ENCODE data around the gene MMAB.

MMAB gene

DNA sequence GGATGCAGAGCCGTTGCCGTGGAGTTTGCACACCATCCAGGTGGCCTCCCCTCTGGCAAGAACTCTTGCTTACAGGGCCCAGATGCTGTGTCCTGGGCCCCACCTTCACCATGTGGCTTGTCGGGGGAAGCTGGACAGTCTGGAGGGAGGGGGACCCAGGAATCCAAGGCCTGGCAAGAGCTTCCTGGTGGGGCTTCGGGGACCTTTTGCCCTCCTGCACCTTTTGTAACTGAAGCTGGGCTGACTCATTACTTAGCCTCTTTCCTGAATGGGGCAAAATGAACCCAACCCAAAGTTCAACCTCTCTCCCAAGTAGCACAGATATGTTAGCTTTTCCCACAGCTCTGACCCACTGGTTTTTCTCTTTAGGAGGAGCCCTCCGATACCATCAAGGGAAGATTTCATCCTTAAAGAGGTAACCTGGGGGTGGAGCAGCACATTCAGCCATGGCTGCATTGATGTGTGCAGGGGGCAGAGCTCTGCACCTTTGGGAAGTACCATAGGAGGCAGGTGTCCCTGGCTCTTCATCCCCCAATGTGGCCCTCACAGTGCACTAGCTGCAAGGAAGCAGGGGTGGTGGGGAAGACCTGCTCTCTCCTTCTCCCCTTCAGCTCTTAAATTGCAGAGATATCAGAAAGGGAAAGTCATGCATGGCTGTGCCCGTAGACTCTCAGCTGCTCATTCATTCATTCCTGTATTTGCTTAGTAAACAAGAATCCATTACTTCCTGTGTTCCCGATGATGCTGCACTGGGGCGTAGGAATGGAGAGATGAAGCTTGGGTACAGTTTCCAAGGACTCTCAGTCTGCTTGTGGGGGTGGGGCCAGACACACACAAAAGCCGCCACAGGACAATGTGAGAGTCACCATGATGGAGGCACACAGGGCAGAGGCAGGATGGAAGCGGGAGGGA is 13.3 kb upstream of the MMAB start:
- no peak for DNase-seq (ENCODE audit: low read depth in 1 of 2, low spot score in 1 of 2)

GRCh38 chr12:109583733-109584132 is 10.4 kb upstream of the MMAB start:
- DNase-seq (ENCODE audit: low read depth in 1 of 2, low spot score in 1 of 2), result no peak

GRCh38 chr12:109582636-109583035 is 9.3 kb upstream of the MMAB start:
- DNase-seq (ENCODE audit: low read depth in 1 of 2, low spot score in 1 of 2), result no peak

DNA sequence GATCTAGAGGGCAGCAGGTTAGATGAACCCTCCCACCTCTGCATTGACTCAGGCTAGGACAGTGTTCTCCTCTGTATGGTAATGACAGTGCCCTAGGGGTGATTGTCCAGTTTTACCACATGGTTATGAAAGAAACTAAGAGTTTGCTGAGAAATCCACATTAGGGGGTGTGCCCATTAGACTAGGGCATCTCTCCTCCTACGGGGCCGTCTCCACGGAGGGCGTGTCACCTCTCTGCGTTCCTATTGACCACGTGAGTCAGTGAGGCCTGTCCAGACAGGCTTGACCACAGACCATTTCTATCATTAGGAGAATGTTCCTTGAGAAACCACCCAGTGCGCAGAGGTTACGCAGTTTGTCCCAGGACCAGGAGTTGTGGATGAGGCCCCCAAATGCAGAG is 8.6 kb upstream of the MMAB start:
- DNase-seq (ENCODE audit: low read depth in 1 of 2, low spot score in 1 of 2), result no peak

GRCh38 chr12:109581334-109581691 is 8.0 kb upstream of the MMAB start:
- no peak for DNase-seq (ENCODE audit: low read depth in 1 of 2, low spot score in 1 of 2)

DNA sequence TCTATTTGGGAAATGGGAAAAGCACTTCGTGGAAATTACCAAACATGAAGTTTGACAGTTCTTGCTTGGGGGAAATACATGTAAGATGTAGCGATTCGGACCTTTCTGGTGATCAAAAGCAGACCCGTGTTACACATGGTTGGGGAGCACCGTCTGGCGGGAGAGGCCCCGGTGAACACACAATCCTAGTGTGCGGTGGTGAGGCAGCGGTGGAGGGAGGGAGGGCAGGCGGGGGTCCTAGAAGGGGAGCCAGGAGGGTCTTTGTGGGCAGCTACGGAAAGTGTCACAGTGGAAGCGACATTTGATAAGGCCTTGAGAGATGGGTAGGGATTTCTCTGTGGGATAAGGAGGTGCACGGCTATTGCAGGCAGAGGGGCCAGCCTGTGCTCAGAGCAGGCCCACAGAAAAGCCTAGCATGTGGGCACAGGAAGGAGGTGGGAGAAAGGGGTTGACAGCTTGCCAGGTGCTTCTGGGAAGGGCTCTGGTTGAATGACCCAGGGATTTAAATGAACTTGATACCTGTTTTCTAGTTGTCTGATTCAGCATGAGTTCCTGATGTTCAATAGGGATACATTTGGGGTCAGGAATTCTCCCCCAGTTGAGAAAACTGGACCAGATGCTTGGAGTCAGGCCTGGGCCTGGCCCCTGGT is 7.5 kb upstream of the MMAB start:
- DNase-seq (ENCODE audit: low read depth in 1 of 2, low spot score in 1 of 2), result no peak

DNA sequence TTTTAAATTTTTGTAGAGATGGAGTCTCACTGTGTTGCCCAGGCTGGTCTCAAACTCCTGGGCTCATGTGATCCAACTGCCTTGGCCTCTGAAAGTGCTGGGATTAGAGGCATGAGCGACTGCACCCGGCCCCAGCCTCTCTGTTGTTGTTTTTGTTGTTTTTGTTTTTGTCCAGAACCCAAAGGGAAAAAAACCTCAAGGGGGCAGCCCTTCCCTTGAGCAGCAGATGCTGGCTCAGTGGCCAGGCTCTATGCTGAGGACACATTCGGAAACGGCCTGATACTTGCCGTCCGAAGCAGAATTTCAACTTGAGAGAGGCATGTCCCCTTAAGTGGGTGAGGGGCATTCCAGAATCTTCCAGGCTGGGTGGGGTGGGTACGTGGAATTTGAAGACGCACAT is 7.0 kb upstream of the MMAB start:
- DNase-seq (ENCODE audit: low read depth in 1 of 2, low spot score in 1 of 2), result no peak

- DNase-seq (ENCODE audit: low read depth in 1 of 2, low spot score in 1 of 2), result no peak
Measured at GRCh38 chr12:109579639-109580038, 6.3 kb upstream of the MMAB start.

GRCh38 chr12:109578330-109578927 is 5.1 kb upstream of the MMAB start:
- DNase-seq (ENCODE audit: low read depth in 1 of 2, low spot score in 1 of 2), result no peak

- DNase-seq (ENCODE audit: low read depth in 1 of 2, low spot score in 1 of 2), result no peak
Measured at GRCh38 chr12:109577311-109577710, 4.0 kb upstream of the MMAB start.

DNA sequence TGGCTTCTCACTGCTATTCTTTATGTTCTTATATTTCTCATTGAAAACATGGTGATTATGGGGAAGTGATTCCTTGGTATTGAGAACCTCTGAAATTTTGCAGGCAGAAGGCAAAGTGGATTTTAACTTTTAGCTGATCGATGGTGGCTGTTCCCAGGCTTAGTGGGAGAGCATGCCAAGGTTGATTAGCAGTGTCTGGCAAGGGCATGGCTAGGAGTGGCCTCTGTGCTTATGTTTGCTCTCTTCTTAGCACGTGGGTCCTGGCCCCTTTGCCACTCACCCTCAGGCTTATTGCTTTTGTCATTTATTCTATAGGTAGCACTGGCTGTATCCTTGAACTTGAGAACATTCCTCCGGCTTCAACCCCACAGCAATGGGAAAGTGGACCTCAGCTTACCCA is 2.4 kb upstream of the MMAB start:
- DNase-seq (ENCODE audit: low read depth in 1 of 2, low spot score in 1 of 2), result no peak

GRCh38 chr12:109573914-109574244 is 575 bp upstream of the MMAB start:
- no peak for DNase-seq (ENCODE audit: low read depth in 1 of 2, low spot score in 1 of 2)

GRCh38 chr12:109572506-109572845 is 828 bp downstream of the MMAB start:
- DNase-seq (ENCODE audit: low read depth in 1 of 2, low spot score in 1 of 2), result no peak

GRCh38 chr12:109571773-109572505 is 1.4 kb downstream of the MMAB start:
- DNase-seq (ENCODE audit: low read depth in 1 of 2, low spot score in 1 of 2), result no peak

DNA sequence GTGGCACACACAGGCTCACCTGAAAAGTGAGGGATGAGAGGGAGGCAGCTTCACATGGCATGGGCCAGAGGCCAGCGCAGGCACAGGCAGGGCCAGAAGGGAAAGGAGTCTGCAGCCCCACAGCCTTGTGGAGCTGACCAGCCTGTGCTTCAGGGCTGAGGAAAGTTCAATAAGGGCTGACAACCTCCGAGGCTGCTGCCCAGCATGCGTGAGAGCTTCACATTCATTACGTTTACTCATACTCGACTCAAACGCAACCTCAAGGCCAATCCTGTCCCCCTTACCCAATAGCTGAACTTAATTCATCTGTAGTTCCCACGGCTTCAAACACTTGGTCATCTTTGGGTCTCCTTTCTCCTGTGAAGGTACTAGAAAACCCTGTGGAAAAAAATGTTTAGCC is 4.8 kb downstream of the MMAB start:
- DNase-seq (ENCODE audit: low read depth in 1 of 2, low spot score in 1 of 2), result no peak

- DNase-seq (ENCODE audit: low read depth in 1 of 2, low spot score in 1 of 2), result no peak
Measured at GRCh38 chr12:109567967-109568366, 5.3 kb downstream of the MMAB start.

- no peak for DNase-seq (ENCODE audit: low read depth in 1 of 2, low spot score in 1 of 2)
Measured at GRCh38 chr12:109567296-109567695, 6.0 kb downstream of the MMAB start.

GRCh38 chr12:109566424-109566823 is 6.9 kb downstream of the MMAB start:
- DNase-seq (ENCODE audit: low read depth in 1 of 2, low spot score in 1 of 2), result no peak

DNA sequence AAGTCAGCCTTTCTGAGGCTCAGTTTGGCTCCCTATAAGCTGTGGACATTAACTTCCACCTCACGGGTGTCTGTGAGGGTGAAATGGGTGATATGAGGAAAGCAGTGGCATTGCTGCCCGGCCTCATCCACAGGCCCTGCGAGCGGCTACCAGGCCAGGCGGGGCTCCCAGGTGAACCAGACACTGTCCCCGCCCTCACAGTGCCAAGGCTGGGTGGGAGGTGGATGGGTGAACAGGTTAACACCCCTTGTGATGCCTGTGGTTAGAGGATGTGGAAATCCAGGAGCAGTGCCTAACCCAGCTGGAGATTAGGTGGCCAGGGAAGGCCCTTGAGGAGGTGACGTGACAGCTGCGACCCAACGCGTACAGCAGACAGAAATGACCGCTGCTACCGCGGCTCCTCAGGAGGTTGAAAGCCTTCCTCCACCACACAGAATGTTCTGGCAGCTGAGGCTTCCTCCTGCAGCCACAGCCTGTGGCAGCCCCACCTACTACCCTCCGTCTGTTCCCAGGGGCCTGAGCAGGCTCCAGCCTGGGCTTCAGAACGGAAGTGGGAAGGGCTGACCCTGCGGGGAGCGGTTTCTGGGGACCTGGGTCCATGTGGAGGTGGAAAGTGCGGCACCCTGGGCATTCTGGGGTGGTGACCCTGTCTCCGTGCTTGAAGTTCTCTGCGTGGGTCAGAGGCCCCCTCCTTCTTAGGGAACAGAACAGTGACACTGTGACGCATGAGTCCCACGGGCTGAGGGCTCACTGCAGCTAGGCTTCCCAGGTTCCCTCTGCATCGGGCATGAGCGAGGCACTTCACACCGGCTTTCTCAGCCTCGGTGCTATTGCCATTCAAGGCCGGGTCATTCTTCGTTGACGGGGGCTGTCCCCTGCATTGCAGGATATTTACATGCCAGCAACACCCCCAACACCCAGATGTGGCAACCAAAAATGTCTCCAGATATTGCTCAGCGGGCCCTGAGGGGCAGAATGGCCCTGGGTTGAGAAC is 9.7 kb downstream of the MMAB start:
- DNase-seq (ENCODE audit: low read depth in 1 of 2, low spot score in 1 of 2), result no peak

GRCh38 chr12:109562871-109563270 is 10.4 kb downstream of the MMAB start:
- no peak for DNase-seq (ENCODE audit: low read depth in 1 of 2, low spot score in 1 of 2)

GRCh38 chr12:109561711-109562030 is 11.6 kb downstream of the MMAB start:
- DNase-seq (ENCODE audit: low read depth in 1 of 2, low spot score in 1 of 2), result no peak

All from stimulated activated CD4-positive, alpha-beta T cell treated with anti-CD3 and anti-CD28 coated beads, Interleukin-15, amount 100 ng/mL, for 1 hour (primary cell).